22Rv1 (cell line): ENCODE measurements around the gene KCNQ4.

Experiments used
- ZFX ChIP-seq: fragments of 450-650 bp; IDR thresholded peaks from 2 replicates; pipeline ENCODE4 v1.6.1; 2017; ENCODE audit warnings: antibody characterized with exemption, borderline replicate concordance
- TF ChIP-seq, protein P1 (sequence below): fragments of 450-650 bp; IDR thresholded peaks from 2 replicates; pipeline ENCODE4 v1.5.1; 2017; ENCODE audit warnings: mild to moderate bottlenecking

DNA sequence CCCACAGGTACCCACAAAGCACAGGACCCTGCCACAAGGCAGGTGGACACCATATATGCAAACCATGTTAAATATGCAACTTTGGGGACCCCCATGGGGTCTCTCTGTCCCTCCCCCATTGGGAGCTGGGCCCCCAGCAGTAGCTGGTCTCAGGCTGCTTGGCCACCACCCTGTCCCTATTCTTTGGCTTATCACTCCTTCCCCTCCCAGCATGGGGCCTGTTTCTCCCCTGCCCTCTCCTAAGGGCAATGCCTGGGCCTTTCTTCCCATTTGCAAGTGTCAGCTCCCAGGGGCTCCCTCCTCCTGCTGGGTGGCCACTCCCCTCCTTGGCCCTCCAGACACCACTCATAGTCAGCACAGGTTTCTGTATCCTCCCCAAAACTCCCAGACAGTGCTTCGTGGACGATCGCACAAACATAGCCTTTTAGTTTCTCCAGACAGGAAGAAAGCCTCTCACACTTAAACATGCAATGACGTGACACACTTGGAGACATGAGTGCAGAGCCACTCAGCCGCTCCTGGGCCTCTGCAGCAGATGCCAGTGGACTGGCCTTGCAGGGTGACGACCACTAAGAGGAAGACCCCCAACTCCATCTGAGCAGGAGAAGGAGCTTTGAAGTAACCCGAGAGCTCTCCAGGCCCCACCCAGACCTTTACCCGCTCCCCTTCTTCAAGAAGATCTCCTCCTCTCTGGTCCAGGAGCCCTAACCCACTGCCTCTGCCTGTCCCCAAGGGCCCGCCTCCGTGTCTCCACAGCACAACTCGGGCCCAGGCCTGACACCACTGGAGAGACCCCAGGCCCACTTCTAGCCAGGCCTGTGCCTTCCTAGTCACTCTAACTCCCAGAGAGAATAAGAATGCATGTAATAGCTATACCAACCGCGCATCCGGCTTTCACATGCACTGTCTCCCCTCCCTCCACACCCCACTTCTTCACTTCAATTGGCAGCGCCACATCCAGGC, 55.7 kb downstream of the KCNQ4 start:
- TF ChIP-seq, protein P1, sequence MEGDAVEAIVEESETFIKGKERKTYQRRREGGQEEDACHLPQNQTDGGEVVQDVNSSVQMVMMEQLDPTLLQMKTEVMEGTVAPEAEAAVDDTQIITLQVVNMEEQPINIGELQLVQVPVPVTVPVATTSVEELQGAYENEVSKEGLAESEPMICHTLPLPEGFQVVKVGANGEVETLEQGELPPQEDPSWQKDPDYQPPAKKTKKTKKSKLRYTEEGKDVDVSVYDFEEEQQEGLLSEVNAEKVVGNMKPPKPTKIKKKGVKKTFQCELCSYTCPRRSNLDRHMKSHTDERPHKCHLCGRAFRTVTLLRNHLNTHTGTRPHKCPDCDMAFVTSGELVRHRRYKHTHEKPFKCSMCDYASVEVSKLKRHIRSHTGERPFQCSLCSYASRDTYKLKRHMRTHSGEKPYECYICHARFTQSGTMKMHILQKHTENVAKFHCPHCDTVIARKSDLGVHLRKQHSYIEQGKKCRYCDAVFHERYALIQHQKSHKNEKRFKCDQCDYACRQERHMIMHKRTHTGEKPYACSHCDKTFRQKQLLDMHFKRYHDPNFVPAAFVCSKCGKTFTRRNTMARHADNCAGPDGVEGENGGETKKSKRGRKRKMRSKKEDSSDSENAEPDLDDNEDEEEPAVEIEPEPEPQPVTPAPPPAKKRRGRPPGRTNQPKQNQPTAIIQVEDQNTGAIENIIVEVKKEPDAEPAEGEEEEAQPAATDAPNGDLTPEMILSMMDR = no peak
- no peak for TF ChIP-seq ZFX
